ENCODE measurements around the gene ASB1.

- TF ChIP-seq POLR2A (IDR thresholded peaks at IDR 0.05; ENCODE audit: low read depth, low read length) = no peak
- TF ChIP-seq POLR2AphosphoS5 (IDR thresholded peaks at IDR 0.05; ENCODE audit: low read depth, low read length) = no peak
These were observed 60.4 kb downstream of the ASB1 start for GRCh38 chr2:238487134-238487533.

Data from GM12891 (cell line).